Measurements from ENCODE around the gene MPZL2.

DNA sequence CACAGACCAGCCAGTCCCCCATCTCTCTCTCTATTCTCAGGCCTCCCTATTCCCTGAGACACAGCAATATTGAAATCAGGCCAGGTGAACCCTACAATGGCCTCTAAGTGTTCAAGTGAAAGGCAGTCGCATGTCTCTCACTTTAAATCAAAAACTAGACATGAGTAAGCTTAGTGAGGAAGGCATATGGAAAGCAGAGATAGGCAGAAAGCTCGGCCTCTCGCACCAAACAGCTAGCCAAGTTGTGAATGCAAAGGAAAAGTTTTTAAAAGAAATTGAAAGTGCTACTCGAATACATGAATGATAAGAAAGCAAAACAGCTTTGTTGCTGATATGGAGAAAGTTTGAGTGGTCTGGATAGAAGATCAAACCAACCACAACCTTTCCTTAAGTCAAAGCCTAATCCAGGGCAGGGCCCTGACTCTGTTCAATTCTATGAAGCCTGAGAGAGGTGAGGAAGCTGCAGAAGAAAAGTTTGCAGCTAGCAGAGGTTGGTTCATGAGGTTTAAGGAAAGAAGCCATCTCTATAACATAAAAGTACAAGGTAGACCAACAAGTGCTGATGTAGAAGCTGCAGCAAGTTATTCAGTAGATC, 19.8 kb upstream of the MPZL2 start:
- TF ChIP-seq, protein P1, sequence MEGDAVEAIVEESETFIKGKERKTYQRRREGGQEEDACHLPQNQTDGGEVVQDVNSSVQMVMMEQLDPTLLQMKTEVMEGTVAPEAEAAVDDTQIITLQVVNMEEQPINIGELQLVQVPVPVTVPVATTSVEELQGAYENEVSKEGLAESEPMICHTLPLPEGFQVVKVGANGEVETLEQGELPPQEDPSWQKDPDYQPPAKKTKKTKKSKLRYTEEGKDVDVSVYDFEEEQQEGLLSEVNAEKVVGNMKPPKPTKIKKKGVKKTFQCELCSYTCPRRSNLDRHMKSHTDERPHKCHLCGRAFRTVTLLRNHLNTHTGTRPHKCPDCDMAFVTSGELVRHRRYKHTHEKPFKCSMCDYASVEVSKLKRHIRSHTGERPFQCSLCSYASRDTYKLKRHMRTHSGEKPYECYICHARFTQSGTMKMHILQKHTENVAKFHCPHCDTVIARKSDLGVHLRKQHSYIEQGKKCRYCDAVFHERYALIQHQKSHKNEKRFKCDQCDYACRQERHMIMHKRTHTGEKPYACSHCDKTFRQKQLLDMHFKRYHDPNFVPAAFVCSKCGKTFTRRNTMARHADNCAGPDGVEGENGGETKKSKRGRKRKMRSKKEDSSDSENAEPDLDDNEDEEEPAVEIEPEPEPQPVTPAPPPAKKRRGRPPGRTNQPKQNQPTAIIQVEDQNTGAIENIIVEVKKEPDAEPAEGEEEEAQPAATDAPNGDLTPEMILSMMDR (IDR thresholded peaks at IDR 0.05) = no peak
- no peak for TF ChIP-seq POLR2AphosphoS5 (IDR thresholded peaks at IDR 0.05; ENCODE audit: insufficient read depth in 1 of 2, low read depth in 1 of 2)
